Spleen (tissue), 7 donors: Measurements from ENCODE around the gene EXOSC7.

ENCODE experiments used
- POLR2A ChIP-seq, 3 donors: fragments of 450-650 bp; IDR thresholded peaks; one replicate each; pipeline ENCODE4 v1.5.1; 2017; ENCODE audit warnings: antibody characterized with exemption in 3 of 3, mild to moderate bottlenecking in 1 of 3
- TF ChIP-seq, protein P1 (sequence below), 11 experiments: fragments of 200-600 bp in 7 of 11; fragments of 450-650 bp in 4 of 11; sonication (generic) in 4 of 11; IDR thresholded peaks in 8 of 11; conservative IDR thresholded peaks in 3 of 11; 1 replicate in 7 of 11; 2 replicates in 4 of 11; pipeline versions ENCODE4 v1.4.0 to v1.8.0; 2016 to 2021; ENCODE audit warnings: antibody characterized with exemption in 11 of 11, inconsistent platforms in 4 of 11, mild to moderate bottlenecking in 1 of 11
- donor health status: DM: no; HTN: no; CAD: no; lungs with moderate emphysema.
- donor health status: DM: no; HTN: no; CAD: no.
- donor health status: DM: no; HTN: no; CAD: no.

DNA sequence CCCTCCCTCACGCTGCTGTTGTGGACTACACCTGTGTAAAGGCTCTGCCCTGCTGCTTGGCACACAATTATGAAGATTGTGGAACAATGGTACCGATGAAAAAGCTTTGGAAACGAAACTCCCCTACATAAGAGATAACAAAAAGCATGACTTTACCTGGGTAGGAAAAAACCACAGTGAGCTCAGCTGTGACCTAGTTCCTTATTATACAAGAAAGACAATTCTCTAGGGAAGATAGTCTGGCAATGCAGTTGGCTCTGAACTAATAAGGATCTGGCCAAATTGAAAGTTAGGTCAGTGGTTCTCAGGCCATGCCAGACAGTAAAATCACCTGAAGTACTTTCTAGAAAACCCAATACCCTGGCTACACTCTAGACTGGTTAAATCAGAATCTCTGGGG is 66.1 kb downstream of the EXOSC7 start:
- TF ChIP-seq POLR2A (IDR thresholded peaks at IDR 0.05): no peak
- TF ChIP-seq, protein P1, sequence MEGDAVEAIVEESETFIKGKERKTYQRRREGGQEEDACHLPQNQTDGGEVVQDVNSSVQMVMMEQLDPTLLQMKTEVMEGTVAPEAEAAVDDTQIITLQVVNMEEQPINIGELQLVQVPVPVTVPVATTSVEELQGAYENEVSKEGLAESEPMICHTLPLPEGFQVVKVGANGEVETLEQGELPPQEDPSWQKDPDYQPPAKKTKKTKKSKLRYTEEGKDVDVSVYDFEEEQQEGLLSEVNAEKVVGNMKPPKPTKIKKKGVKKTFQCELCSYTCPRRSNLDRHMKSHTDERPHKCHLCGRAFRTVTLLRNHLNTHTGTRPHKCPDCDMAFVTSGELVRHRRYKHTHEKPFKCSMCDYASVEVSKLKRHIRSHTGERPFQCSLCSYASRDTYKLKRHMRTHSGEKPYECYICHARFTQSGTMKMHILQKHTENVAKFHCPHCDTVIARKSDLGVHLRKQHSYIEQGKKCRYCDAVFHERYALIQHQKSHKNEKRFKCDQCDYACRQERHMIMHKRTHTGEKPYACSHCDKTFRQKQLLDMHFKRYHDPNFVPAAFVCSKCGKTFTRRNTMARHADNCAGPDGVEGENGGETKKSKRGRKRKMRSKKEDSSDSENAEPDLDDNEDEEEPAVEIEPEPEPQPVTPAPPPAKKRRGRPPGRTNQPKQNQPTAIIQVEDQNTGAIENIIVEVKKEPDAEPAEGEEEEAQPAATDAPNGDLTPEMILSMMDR (IDR thresholded peaks at IDR 0.05 in 8 of 11, conservative IDR thresholded peaks at IDR 0.05 in 3 of 11): no peak
